DND-41 (cell line): ENCODE data around the gene OSBPL10.

Source experiments
- CTCF ChIP-seq: IDR thresholded peaks from 2 replicates; pipeline ENCODE4 v1.5.1; 2012; ENCODE audit warnings: borderline replicate concordance, low read length, moderate library complexity, mild to moderate bottlenecking; ENCODE audit not compliant: poor library complexity, severe bottlenecking; ENCODE audit errors: extremely low read depth
- EZH2 ChIP-seq: IDR thresholded peaks from 3 replicates; pipeline ENCODE4 v1.6.1; 2012; ENCODE audit warnings: borderline replicate concordance, low read depth, mild to moderate bottlenecking, moderate library complexity, low read length, inconsistent platforms; ENCODE audit not compliant: severe bottlenecking

DNA sequence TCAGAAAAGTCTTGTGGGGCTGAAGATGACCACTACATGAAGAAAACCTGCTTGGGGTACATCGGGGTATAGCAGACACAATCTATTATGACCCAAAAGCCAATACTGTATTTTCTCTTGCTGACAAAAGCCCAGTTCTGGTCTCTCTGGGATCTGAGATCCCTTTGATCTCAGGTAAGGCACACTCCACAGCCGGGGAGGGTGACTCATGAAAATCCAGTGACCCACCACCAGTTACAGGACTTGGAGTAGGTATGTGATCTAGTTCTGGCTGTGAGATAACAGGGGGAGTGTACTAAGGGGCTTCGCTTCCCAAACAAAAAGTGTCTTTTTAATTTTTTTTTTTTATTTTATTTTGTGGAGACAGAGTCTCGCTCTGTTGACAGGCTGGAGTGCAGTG, 255.1 kb downstream of the OSBPL10 start:
- TF ChIP-seq CTCF (no peak), EZH2 (no peak)
